Inflammatory macrophage treated with lipopolysaccharide for 1 hour (primary cell): ENCODE measurements around the gene DNAJA3.

Experiments
- DNase-seq, 2 donors: peaks; one replicate each; pipeline ENCODE4 v3.0.0-alpha.2; 2020 to 2022

DNAJA3 gene

DNA sequence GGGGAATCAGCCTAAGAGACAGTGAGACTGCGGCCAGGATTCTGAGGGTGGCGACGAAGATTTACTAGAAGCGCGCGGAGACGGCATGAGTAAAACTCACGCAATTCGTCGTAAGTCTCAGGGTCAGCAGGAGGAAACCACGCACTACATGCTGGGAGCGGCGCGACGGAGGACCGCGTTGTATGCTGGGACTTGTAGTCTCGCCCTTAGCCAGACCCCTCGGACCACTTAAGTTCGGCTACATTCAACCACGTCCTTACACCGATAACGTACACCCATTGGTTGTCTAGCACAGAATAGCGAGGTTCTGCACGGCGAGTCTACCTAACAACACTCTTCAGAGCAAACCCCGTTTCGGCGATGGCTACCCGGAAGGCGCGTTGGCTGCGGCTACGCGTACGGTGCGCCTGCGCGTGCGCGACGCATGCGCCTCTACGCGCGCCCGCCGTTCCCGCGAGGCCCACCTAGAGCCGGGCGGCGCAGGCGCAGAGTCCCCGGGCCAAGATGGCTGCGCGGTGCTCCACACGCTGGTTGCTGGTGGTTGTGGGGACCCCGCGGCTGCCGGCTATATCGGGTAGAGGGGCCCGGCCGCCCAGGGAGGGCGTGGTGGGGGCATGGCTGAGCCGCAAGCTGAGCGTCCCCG is at the start of gene DNAJA3:
Gene DNAJA3, plus strand, starts transcription at position 491 of the 643 bp plus-strand sequence. Its CDS starts 14 bp downstream, at position 505.
- peak; percentile 94 to 95 for DNase-seq

DNA sequence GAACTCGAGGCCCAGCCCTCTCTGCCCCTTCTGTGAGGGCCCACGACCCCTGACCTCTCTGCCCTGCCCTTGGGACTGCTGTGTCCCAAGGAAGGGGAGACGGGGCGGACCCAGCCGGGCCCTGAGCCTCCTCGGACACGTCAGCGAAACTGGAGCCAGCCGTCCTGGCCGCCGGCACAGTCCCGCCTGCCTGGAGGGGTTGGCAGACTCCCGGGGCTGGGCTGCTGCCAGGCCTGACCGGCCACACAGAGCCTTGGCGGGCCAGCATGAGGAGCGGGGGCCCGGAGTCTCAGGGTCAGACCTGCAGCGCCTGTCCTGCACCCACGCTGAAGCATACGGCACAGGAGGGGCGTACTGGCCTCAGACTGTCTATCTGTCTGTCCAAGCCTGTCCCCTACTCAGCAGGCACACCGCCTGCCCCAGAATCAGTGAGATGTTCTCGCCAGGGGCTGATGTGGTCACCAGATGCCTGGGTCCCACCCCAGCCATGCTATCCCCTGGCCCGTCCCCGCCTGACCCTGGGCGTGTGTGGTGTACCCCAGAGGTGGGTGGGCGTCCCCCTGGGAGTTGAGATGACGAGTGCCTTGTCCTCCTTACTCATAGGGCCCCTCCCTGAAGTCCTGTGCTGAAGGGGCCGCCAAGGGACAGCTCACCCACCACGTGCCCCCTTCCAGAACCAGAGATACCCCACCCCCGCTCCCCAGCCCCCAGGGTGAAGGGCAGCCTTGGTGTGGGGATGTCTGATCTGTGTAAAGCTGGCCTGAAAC is 49.4 kb upstream of the DNAJA3 start:
- DNase-seq = no peak

DNA sequence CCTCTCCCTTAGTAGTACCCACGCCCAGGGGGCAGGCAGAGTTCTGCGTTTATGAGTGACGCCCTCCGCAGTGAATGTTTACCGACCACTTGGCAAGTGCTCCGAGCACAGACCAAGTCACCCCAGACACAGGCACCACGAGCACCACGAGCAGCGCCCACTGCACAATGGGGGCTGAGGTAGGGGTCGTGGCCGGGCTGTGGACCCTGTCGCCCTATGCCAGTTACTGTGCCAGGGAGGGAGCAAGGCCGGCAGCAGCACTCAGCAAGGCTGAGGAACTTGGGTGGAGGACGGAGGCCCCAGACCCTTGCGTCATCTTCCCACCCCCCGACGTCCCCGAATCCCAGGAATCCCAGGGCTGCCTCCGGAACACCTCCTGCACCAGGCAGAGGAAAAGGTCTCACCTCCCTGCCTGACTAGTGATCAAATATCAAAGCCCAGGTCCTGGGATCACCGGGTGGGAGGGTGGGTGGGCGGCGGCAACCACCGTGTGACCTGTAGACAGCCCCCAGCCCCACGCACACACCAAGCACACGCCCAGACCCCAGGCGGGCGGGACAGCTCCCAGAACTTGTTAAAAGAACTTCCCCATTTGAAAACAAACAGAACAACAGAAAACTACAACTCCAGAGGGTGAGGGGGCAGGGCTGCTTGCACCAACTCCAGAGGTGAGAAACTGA is 48.6 kb upstream of the DNAJA3 start:
- DNase-seq = no peak

DNA sequence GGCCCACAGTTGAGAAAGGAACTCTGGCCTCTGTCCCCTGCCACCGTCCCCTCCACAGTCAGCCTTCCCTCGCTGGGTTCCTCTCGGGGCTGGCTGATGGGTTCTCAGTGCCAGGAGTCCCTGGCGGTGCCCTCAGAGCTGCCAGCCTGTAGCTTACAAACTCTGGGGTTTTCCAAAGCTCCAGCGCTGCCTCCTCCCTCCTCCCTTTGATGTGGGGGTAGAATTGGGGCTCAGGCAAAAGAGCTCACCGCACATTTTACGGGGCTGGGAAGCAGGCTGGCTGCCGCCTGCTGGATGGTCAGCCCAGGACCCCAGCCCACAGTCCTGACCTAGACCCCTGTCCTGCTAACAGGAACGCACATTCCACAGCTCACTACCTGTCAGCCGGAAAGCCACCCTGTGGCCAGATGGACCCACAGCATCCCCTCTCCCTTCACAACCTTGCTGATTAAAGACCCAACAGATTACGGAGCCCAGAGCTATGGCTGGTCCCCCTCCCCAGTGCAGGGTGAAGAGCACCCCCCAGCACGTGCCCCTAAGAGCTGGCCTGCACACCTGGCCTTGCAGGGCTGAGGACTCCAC is 48.0 kb upstream of the DNAJA3 start:
- peak; percentile 8 to 12 for DNase-seq

DNA sequence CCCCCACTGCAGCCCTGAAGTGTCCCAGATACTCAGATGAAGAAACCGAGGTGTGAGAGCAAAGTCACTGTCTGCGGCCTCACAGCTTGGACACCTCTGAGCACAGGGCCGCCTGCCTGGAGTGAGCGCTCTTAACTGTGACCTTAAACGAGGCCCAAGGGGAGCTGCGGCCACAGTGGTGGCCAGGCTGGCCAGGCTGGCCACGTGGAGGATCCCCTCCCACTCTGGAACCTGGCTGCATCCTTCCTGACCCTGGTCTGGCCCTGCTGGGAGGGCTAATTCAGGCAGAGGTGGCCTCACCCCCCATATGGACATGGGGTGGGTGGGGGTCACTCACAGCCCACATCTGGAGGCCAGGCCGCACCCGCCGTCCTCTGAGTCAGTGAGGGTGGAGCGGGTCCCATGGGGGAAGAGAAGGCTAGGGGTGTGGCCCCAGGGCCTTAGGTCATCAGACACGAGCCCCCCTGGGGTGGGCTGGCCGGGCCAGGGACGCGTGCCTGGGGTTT is 47.5 kb upstream of the DNAJA3 start:
- no peak for DNase-seq

DNA sequence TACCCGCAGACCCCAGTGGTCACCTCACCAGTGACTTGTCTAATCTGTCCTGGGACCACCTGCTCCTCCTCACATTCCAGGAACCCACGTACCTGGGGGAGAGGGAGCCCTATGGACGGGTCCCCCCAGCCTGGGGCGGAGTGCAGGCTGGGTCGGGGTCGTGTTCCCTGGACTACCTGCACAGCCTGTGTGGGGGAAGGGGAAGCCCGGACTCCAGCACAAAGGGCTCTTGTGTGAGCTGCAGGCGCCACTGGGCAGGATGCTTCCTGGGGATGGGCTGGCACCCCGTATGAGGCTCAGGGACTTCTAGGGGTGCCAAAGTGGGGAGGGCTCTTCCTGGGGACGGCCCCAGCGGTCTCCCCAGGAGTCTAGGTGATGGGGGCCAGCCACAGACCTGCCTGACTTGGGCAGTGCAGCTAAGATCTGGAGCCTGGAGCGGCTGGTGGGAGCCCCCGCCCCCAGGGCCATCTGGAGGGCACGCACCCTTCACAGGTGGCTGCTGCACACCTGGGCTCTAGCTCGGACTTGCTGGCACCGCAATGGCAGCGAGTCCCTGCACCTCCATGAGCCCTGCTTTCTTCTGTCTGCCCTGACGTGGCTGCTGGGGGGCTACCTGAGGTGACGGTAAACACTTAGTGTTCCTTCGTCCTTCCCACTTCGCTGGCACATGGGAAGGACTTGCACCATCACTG is 46.5 kb upstream of the DNAJA3 start:
- no peak for DNase-seq

DNA sequence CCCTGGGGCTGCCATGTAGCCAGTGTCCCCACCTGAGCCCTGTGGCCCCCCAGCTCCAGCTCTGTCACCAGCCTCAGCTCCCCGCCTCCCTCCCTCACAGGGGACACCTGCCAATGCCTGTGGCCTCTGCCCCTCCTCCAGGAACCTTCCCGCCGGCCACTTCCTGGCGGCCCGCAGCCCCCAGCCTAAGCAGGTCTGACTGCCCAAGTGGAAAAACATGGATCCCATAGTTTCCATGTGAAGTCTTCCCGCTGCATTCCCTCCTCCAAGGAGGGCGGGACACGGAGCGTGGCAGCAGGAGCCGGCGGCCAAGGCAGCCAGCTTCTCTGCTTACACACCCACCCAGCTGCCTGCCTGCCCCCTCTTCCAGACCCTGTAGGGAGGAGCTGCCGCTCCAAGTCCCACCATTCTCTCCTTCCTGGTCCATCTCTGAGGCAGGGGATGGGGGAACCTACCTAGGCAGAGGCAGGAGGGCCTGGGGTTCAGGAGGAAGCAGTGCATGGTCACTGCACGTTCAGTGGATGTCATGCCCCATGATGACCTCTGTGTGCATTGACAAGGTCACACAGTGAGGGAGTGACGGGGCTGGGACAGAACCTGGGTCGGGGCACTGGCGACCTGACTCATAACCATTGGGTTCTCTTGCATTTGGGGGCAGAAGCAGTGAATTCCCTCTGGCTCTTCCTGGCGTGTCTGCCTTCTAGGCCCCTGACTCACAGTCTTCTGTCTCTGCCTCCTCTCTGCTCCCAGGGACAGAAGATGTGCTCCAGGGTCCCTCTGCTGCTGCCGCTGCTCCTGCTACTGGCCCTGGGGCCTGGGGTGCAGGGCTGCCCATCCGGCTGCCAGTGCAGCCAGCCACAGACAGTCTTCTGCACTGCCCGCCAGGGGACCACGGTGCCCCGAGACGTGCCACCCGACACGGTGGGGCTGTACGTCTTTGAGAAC is 45.3 kb upstream of the DNAJA3 start:
- no peak for DNase-seq

DNA sequence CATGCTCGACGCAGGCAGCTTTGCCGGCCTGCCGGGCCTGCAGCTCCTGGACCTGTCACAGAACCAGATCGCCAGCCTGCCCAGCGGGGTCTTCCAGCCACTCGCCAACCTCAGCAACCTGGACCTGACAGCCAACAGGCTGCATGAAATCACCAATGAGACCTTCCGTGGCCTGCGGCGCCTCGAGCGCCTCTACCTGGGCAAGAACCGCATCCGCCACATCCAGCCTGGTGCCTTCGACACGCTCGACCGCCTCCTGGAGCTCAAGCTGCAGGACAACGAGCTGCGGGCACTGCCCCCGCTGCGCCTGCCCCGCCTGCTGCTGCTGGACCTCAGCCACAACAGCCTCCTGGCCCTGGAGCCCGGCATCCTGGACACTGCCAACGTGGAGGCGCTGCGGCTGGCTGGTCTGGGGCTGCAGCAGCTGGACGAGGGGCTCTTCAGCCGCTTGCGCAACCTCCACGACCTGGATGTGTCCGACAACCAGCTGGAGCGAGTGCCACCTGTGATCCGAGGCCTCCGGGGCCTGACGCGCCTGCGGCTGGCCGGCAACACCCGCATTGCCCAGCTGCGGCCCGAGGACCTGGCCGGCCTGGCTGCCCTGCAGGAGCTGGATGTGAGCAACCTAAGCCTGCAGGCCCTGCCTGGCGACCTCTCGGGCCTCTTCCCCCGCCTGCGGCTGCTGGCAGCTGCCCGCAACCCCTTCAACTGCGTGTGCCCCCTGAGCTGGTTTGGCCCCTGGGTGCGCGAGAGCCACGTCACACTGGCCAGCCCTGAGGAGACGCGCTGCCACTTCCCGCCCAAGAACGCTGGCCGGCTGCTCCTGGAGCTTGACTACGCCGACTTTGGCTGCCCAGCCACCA is 44.4 kb upstream of the DNAJA3 start:
- no peak for DNase-seq

DNA sequence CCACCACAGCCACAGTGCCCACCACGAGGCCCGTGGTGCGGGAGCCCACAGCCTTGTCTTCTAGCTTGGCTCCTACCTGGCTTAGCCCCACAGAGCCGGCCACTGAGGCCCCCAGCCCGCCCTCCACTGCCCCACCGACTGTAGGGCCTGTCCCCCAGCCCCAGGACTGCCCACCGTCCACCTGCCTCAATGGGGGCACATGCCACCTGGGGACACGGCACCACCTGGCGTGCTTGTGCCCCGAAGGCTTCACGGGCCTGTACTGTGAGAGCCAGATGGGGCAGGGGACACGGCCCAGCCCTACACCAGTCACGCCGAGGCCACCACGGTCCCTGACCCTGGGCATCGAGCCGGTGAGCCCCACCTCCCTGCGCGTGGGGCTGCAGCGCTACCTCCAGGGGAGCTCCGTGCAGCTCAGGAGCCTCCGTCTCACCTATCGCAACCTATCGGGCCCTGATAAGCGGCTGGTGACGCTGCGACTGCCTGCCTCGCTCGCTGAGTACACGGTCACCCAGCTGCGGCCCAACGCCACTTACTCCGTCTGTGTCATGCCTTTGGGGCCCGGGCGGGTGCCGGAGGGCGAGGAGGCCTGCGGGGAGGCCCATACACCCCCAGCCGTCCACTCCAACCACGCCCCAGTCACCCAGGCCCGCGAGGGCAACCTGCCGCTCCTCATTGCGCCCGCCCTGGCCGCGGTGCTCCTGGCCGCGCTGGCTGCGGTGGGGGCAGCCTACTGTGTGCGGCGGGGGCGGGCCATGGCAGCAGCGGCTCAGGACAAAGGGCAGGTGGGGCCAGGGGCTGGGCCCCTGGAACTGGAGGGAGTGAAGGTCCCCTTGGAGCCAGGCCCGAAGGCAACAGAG is 43.5 kb upstream of the DNAJA3 start:
- DNase-seq = no peak

DNA sequence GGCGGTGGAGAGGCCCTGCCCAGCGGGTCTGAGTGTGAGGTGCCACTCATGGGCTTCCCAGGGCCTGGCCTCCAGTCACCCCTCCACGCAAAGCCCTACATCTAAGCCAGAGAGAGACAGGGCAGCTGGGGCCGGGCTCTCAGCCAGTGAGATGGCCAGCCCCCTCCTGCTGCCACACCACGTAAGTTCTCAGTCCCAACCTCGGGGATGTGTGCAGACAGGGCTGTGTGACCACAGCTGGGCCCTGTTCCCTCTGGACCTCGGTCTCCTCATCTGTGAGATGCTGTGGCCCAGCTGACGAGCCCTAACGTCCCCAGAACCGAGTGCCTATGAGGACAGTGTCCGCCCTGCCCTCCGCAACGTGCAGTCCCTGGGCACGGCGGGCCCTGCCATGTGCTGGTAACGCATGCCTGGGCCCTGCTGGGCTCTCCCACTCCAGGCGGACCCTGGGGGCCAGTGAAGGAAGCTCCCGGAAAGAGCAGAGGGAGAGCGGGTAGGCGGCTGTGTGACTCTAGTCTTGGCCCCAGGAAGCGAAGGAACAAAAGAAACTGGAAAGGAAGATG is 42.8 kb upstream of the DNAJA3 start:
- no peak for DNase-seq

DNA sequence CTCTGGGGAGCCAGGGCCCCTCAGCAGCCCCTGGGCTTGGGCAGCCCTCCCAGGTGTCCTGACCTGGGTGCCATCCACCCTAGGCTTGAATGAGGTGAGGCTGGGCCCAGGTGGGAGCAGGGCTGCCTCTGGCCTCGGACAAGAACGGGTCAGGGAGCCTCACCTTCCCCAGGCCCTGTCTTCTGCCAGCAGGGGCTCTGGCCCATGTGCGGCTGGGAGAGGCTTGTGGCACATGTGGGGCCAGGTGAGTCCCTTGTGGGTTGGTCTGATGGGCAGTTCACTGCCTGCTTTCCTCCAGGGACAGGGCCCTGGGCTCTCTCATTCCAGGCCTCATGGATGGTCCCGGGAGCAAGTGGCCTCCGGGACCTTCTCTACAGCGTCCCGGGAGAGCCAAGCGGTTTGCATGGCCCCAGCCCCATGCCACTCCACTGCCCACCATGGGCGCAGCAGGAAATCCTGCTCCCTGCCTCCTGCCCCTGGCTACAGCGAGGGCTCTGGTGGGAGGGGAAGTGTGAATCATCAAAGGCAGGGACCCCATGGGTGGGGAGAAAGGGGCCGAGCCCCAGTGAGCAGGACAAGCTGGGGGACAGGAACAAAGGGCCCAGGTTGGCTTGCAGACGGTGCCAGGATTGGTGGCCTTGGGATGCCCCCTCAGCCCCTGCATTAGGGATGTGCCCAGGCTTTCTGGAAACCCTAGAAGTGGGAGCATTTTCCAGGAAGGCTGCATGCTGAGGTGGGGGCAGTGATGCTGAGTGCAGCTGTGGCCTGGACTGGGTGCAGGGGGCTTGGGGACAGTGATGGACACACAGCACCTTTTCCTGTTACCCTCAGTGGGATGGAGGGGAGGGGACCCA is 41.9 kb upstream of the DNAJA3 start:
- DNase-seq = no peak

DNA sequence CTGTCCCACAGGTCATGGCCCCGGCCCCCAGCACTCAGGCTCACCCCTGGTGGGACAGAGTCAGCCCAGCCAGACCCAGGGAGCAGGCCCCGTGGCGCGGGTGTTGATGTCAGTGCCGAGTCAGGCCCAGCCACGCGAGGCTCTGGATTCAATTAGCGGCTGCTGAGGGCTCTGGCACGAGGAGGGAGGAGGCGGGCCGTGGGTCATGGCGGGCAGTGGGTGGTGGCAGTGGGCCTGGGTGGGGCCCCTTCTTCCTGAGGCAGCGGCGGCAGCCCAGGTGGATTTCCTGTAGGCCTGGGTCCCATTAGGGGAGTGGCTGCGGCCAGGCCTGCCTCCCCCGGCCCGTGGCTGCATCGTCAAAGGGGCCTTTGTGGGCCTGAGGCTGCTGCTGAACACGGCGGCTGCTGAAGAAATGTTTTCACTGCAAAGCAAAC is 41.1 kb upstream of the DNAJA3 start:
- no peak for DNase-seq

DNA sequence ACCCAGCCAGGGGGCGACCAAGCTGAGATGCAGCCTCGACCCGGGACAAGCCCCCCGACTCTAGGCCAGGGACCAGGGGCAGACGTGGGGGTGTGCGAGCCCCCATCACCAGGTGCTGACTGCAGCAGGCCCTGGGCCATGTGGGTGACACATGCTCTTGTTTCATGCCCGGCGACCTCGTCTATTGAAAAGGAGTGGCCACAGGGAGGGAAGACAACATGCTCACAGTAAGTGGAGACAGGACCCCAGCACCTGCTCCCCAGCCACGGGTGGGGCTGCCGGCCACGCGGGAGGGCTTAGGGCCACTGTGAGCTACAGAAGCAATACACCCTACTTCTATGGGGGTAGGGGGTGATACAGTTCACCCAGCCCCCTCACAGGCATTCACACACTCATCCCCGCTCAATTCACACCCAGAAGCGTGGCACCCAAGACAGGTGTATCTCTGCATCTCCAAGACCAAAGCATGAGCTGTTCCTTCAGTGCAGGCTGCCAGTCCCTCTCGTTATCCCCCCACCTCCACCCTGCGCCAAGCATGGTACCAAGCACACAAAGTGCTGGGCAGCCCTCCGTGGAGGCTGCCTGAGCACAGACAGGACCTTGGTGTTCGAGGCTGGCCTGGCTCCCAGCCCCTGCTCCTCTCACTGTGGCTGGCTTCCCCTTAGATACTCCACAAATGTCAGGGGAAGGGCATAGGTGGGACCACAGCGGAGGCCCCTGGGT is 40.4 kb upstream of the DNAJA3 start:
- no peak for DNase-seq

DNA sequence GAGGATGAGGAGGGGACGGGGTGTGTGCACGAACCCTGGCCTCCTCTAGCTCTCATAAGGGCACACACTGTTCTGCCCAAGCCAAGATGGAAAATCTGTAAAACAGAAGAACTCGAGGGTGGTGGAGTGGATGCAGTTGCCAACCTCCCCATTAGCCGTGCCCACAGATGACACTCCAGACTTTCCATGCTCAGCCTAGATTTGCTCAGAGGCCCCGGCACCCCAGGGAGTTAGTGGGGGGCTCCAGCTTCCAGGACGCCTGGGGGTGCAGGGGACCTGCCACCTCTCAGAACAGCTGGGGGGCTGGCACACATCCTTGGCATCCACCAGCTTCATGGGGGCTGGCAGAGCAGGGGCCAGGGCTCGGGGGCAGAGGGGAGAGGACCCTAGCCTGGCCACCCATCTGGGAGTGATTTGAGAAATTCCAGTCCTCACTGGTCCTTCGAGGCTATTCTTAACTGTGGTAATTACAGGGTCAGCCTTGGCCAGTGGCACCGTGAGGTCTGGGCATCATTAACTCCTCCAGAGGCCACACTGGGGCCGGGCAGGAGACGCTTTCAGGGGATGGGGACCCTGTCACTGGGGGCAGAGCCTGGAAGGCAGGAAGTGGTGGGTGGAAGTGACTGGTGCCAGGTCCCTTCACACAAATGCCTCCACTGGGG is 39.7 kb upstream of the DNAJA3 start:
- no peak for DNase-seq

DNA sequence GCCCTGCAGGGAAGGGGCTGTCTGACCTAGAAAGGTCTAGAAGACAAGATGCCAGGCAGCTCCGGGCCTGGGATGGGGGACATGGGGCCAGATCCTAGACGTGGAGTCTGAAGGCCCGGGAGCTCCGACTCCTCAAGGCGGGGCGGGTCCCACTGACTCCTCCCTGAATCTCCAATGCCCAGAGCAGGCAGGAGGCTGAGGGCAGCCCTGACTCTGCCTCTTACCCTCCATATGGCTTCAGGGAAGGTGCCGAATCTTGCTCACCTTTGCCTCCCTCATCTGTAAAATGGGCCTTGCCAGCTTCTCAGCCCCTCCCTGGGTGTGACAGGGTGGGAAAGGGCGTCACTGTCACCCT is 39.2 kb upstream of the DNAJA3 start:
- no peak for DNase-seq

DNA sequence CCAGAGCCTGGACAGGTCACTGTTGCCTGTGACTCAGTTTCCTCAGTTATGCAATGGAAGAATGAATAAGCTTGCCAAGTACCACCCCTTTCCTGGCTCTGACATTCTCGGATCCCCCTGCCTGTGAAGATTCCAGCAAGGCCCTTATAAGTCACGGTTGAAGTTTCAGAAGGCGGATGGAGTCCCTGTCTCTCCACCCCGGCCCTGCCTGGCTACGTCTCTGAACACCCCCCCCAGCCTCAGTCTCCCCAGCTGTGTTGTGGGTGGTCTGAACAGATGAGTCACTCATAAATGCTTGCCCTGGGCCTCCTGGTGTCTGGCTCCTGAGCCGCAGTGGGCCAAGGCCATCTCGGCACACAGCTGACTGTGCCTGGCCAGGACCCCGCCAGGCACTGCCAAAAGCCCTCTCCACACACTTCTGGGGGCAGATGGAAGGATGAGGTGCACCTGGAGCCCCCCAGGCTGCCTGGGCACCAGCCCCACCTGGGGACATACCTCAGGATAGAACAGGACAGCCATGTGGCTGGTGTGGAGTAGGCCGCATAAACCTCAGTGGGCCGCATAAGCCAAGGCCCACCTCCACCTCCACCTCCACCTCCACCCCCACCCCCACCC is 38.6 kb upstream of the DNAJA3 start:
- no peak for DNase-seq

DNA sequence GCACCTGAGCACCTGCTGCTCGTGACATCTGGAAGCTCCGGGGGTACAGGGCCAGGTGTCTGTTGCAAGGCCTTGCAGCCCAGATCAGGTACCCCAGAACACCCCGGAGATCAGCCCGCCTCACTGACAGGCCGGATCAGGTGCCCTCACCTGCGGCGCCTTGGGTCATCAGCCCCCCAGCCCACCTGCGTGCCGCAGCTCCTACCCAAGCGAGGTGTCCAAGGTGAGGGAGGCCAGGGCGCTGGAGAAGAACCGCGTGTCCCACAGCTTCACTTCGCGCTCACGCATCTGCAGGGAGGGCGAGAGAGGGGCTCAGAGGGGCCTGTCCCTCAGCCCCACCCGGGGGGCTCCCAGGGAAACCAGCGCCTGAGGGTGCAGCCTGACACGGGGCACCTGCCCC is 37.9 kb upstream of the DNAJA3 start:
- no peak for DNase-seq
